Measurements from ENCODE around the gene TIAM2.

Gene TIAM2

DNA sequence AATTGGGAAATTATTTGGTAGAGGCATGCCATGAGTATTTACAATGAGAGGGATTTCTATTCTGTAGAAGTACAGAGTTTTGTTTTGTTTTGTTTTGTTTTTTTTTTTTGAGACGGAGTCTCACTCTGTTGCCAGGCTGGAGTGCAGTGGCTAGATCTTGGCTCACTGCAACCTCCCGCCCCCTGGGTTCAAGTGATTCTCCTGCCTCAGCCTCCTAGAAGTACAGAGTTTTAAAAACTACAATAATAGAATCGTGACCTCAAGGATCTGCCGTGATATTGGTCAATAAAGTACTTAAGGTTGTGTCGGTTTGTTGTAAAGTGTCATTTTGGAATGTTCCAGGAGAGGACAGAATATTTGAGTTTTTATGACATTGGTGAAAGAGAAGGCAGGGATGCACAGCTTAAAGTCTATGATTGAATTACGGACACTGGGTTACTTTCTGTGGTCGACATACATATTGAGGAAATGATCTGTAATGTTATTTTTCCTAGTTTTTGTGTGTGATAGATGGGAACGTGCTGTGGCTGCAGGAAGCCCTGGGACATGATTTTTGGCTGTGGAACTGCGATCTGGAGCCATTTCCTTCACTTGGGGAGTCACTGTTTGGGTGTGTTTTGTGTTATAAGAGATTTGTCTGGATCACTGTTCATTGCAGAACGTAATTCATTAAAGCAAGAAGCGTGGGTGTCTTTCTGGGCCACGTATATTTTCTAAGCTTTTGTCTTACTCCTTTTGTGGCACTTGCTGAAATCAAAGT lies 59.6 kb downstream of the TIAM2 start:
- Histone ChIP-seq H3K9me3 (ENCODE audit: insufficient read depth, low read length, severe bottlenecking) (no peaks in the 10 kb centered on the region), H3K27ac (ENCODE audit: low read length) (no peak overlapping the region), H3K4me2 (ENCODE audit: insufficient read depth, low read length) (no peak overlapping the region), H3K4me3 (ENCODE audit: low read depth in 1 of 2, low read length in 2 of 2) (no peak overlapping the region), H3K9ac (ENCODE audit: low read depth, low read length) (no peak overlapping the region), H3K36me3 (ENCODE audit: insufficient read depth, low read length) (no peaks in the 10 kb centered on the region), H3K4me1 (ENCODE audit: insufficient read depth, low read length) (no peaks in the 10 kb centered on the region), H2AFZ (ENCODE audit: low read depth, low read length) (no peak overlapping the region), H3K27me3 (ENCODE audit: insufficient read depth, low read length, poor library complexity) (no peaks in the 10 kb centered on the region), H3K79me2 (ENCODE audit: insufficient read depth, low read length) (no peaks in the 10 kb centered on the region), H4K20me1 (ENCODE audit: insufficient read depth, low read length) (no peaks in the 10 kb centered on the region)
- ATAC-seq (ENCODE audit: insufficient read depth, low read depth) (no peak), DNase-seq (no peak)
- no peak for TF ChIP-seq EZH2 (IDR thresholded peaks at IDR 0.05; ENCODE audit: borderline replicate concordance, low read depth, low read length, severe bottlenecking)
- TF ChIP-seq, protein P1, sequence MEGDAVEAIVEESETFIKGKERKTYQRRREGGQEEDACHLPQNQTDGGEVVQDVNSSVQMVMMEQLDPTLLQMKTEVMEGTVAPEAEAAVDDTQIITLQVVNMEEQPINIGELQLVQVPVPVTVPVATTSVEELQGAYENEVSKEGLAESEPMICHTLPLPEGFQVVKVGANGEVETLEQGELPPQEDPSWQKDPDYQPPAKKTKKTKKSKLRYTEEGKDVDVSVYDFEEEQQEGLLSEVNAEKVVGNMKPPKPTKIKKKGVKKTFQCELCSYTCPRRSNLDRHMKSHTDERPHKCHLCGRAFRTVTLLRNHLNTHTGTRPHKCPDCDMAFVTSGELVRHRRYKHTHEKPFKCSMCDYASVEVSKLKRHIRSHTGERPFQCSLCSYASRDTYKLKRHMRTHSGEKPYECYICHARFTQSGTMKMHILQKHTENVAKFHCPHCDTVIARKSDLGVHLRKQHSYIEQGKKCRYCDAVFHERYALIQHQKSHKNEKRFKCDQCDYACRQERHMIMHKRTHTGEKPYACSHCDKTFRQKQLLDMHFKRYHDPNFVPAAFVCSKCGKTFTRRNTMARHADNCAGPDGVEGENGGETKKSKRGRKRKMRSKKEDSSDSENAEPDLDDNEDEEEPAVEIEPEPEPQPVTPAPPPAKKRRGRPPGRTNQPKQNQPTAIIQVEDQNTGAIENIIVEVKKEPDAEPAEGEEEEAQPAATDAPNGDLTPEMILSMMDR (IDR thresholded peaks at IDR 0.05; ENCODE audit: borderline replicate concordance, extremely low read depth, low read length, poor library complexity, severe bottlenecking), result no peak

DNA sequence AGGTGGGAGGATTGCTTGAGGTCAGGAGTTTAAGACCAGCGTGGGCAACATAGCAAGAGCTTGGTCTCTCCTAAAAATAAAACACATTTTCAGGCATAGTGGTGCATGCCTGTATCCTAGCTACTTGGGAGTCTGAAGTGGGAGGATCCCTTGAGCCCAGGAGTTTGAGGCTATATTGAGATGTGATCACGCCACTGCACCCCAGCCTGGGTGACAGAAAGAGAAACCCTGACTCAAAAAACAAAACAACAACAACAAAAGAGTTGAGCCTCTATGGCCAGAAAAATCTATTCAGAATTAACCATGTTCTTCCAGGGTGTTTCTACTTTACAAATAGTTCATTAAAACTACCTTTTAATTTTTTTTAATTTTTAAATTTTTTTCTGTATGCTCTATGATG lies 60.6 kb downstream of the TIAM2 start:
- Histone ChIP-seq H4K20me1 (ENCODE audit: insufficient read depth, low read length) (no peaks in the 10 kb centered on the region), H2AFZ (ENCODE audit: low read depth, low read length) (no peak overlapping the region), H3K27ac (ENCODE audit: low read length) (no peak overlapping the region), H3K4me3 (ENCODE audit: low read depth in 1 of 2, low read length in 2 of 2) (no peak overlapping the region), H3K9ac (ENCODE audit: low read depth, low read length) (no peak overlapping the region), H3K27me3 (ENCODE audit: insufficient read depth, low read length, poor library complexity) (no peaks in the 10 kb centered on the region), H3K9me3 (ENCODE audit: insufficient read depth, low read length, severe bottlenecking) (no peaks in the 10 kb centered on the region), H3K4me2 (ENCODE audit: insufficient read depth, low read length) (no peak overlapping the region), H3K4me1 (ENCODE audit: insufficient read depth, low read length) (no peaks in the 10 kb centered on the region), H3K79me2 (ENCODE audit: insufficient read depth, low read length) (no peaks in the 10 kb centered on the region), H3K36me3 (ENCODE audit: insufficient read depth, low read length) (no peaks in the 10 kb centered on the region)
- DNase-seq (no peak), ATAC-seq (ENCODE audit: insufficient read depth, low read depth) (no peak)
- TF ChIP-seq EZH2 (IDR thresholded peaks at IDR 0.05; ENCODE audit: borderline replicate concordance, low read depth, low read length, severe bottlenecking), result no peak
- TF ChIP-seq, protein P1 (IDR thresholded peaks at IDR 0.05; ENCODE audit: borderline replicate concordance, extremely low read depth, low read length, poor library complexity, severe bottlenecking), result no peak

DNA sequence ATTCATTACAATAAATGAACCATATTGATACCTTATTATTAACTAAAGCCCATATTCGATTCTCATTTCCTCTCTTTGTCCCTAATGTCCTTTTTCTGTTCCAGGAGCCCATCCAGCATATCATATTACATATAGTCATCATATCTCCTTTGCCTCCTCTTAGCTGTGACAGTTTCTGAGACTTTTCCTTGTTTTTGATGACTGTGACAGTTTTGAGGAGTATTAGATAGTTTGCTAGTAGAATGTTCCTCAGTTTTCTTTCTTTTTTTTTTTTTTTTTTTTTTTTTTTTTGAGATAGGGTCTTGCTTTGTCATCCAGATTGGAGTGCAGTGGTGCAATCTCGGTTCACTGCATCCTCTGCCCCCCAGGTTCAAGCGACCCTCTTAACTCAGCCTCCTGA lies 61.6 kb downstream of the TIAM2 start:
- Histone ChIP-seq H3K4me1 (ENCODE audit: insufficient read depth, low read length) (no peaks in the 10 kb centered on the region), H3K27ac (ENCODE audit: low read length) (no peak overlapping the region), H3K9me3 (ENCODE audit: insufficient read depth, low read length, severe bottlenecking) (no peaks in the 10 kb centered on the region), H3K4me2 (ENCODE audit: insufficient read depth, low read length) (no peak overlapping the region), H2AFZ (ENCODE audit: low read depth, low read length) (no peak overlapping the region), H3K79me2 (ENCODE audit: insufficient read depth, low read length) (no peaks in the 10 kb centered on the region), H4K20me1 (ENCODE audit: insufficient read depth, low read length) (no peaks in the 10 kb centered on the region), H3K36me3 (ENCODE audit: insufficient read depth, low read length) (no peaks in the 10 kb centered on the region), H3K9ac (ENCODE audit: low read depth, low read length) (no peak overlapping the region), H3K27me3 (ENCODE audit: insufficient read depth, low read length, poor library complexity) (no peaks in the 10 kb centered on the region), H3K4me3 (ENCODE audit: low read depth in 1 of 2, low read length in 2 of 2) (no peak overlapping the region)
- no peak for TF ChIP-seq EZH2 (IDR thresholded peaks at IDR 0.05; ENCODE audit: borderline replicate concordance, low read depth, low read length, severe bottlenecking)
- TF ChIP-seq, protein P1 (IDR thresholded peaks at IDR 0.05; ENCODE audit: borderline replicate concordance, extremely low read depth, low read length, poor library complexity, severe bottlenecking), result no peak
- ATAC-seq (ENCODE audit: insufficient read depth, low read depth) (no peak), DNase-seq (no peak)

All from DND-41 (cell line).